ENCODE data around the gene KIF3A. TPM values are rescaled to one million over a fixed set of nuclear protein-coding genes. Genes with fewer than 3 reads are reported as not detected.

KIF3A gene
- total RNA-seq, 1 donor from 2014 or later, result 25.4 TPM

- Histone ChIP-seq H3K9me3 (ENCODE audit: insufficient read depth, low read depth, low read length) (no peaks in the 10 kb centered on the region), H3K4me3 (ENCODE audit: insufficient read depth, low read depth, low read length) (no peak overlapping the region), H3K27me3 (ENCODE audit: insufficient read depth, low read length) (no peaks in the 10 kb centered on the region), H3K36me3 (ENCODE audit: insufficient read depth, low read length) (no peaks in the 10 kb centered on the region), H4K20me1 (ENCODE audit: insufficient read depth, low read length) (no peaks in the 10 kb centered on the region), H3K9ac (ENCODE audit: low read length) (no peak overlapping the region), H3K27ac (ENCODE audit: low read depth, low read length) (no peak overlapping the region), H3K79me2 (ENCODE audit: insufficient read depth, low read length) (no peaks in the 10 kb centered on the region), H3K4me2 (ENCODE audit: low read length) (no peak overlapping the region), H2AFZ (ENCODE audit: low read depth, low read length) (no peak overlapping the region), H3K4me1 (ENCODE audit: insufficient read depth, low read length) (peaks cover 6% of the 10 kb centered on the region)
- FAIRE-seq, result no peak
- Mint-ChIP-seq H3K27me3 (ENCODE audit: low read depth, unreplicated experiment) (peaks cover 5% of the 10 kb centered on the region), H3K36me3 (ENCODE audit: low read depth, unreplicated experiment) (no peaks in the 10 kb centered on the region), H3K4me1 (ENCODE audit: low read depth, unreplicated experiment) (peaks cover 14% of the 10 kb centered on the region), H3K4me3 (ENCODE audit: unreplicated experiment) (no peak overlapping the region), H3K27ac (ENCODE audit: unreplicated experiment) (no peak overlapping the region), H3K9me3 (ENCODE audit: unreplicated experiment) (peaks cover 5% of the 10 kb centered on the region)
- TF ChIP-seq EZH2 (IDR thresholded peaks at IDR 0.05; ENCODE audit: insufficient read depth, low read length) (no peak), CTCF (IDR thresholded peaks at IDR 0.05; ENCODE audit: insufficient read depth, low read depth, low read length) (no peak)
- DNase-seq (ENCODE audit: low read depth), result no peak
Measured at GRCh38 chr5:132669455-132669820, 67.9 kb downstream of the KIF3A start.

DNA sequence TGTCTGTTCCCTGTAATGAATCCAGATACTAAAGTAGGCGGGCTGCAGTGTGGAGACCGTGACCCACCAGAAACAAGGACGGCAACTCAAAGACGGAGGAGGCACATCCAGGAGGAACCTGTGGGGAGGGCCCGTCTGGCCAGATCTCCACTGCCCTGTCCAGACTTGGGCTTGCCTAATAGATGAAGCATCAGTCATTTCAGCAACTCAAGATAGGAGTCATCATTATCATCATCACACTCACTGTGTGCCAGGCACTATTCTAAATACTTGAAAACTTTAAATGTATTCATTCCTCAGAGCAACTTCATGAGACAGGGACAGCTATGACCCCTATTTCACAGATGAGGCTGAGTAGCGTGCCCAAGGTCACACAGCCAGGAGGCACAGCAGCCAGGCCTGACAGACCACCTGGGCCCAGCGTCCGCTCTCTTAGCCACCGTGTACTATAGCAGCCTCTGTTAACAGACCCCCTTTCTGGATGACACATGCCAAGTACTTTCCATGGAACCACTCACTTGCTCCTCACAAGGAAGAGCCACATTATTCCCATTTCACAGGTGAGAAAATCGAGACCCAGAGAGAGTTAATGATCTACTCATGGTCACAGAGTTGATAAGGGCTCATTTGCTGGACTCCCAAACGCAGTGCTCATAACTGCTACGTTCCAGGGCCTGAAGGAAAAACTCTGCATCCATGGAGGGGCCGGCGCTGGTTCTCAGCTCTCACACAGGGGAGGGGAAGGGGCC lies 68.5 kb downstream of the KIF3A start:
- FAIRE-seq (no peak), DNase-seq (ENCODE audit: low read depth) (no peak)
- Mint-ChIP-seq H3K4me3 (ENCODE audit: unreplicated experiment) (no peak overlapping the region), H3K36me3 (ENCODE audit: low read depth, unreplicated experiment) (no peaks in the 10 kb centered on the region), H3K27ac (ENCODE audit: unreplicated experiment) (no peak overlapping the region), H3K27me3 (ENCODE audit: low read depth, unreplicated experiment) (peaks cover 5% of the 10 kb centered on the region), H3K4me1 (ENCODE audit: low read depth, unreplicated experiment) (peaks cover 14% of the 10 kb centered on the region), H3K9me3 (ENCODE audit: unreplicated experiment) (peaks cover 5% of the 10 kb centered on the region)
- Histone ChIP-seq H3K9me3 (ENCODE audit: insufficient read depth, low read depth, low read length) (no peaks in the 10 kb centered on the region), H2AFZ (ENCODE audit: low read depth, low read length) (no peak overlapping the region), H3K36me3 (ENCODE audit: insufficient read depth, low read length) (no peaks in the 10 kb centered on the region), H3K4me3 (ENCODE audit: insufficient read depth, low read depth, low read length) (no peak overlapping the region), H3K27me3 (ENCODE audit: insufficient read depth, low read length) (no peaks in the 10 kb centered on the region), H3K4me1 (ENCODE audit: insufficient read depth, low read length) (peaks cover under 1% of the 10 kb centered on the region), H3K9ac (ENCODE audit: low read length) (no peak overlapping the region), H3K27ac (ENCODE audit: low read depth, low read length) (no peak overlapping the region), H3K4me2 (ENCODE audit: low read length) (no peak overlapping the region), H3K79me2 (ENCODE audit: insufficient read depth, low read length) (no peaks in the 10 kb centered on the region), H4K20me1 (ENCODE audit: insufficient read depth, low read length) (no peaks in the 10 kb centered on the region)
- TF ChIP-seq EZH2 (IDR thresholded peaks at IDR 0.05; ENCODE audit: insufficient read depth, low read length) (no peak), CTCF (IDR thresholded peaks at IDR 0.05; ENCODE audit: insufficient read depth, low read depth, low read length) (no peak)

Data from astrocyte (in vitro differentiated cells and primary cell).